ENCODE results near the gene CBX7. TPM values are rescaled to one million over a fixed set of nuclear protein-coding genes. Genes with fewer than 3 reads are reported as not detected.

Gene CBX7
- total RNA-seq, 4 donors from 2014 or later: 4.7 to 56.1 (median 19.5) TPM

GRCh38 chr22:39098026-39098425 lies 54.5 kb downstream of the CBX7 start:
- H3K9me3 ChIP-seq: no peaks in the 10 kb centered on the region
- H3K27ac ChIP-seq: peak overlapping the region in 1 of 4 donors; percentile 71
- WGBS, 2 donors: 72 to 73% methylated on average over 5 to 6 of the region's 6 CpGs
- intact Hi-C loops (cut with DNase I): no loop called here
- no peaks in the 10 kb centered on the region for H3K36me3 ChIP-seq
- DNase-seq: no peak
- no peak overlapping the region for H3K4me3 ChIP-seq
- TF ChIP-seq POLR2A (IDR thresholded peaks at IDR 0.05) (no peak), CTCF (IDR thresholded peaks at IDR 0.05) (no peak)
- peaks cover 11 to 46% (median 22%) of the 10 kb centered on the region in 3 donors for H3K4me1 ChIP-seq
- no peaks in the 10 kb centered on the region for H3K27me3 ChIP-seq

DNA sequence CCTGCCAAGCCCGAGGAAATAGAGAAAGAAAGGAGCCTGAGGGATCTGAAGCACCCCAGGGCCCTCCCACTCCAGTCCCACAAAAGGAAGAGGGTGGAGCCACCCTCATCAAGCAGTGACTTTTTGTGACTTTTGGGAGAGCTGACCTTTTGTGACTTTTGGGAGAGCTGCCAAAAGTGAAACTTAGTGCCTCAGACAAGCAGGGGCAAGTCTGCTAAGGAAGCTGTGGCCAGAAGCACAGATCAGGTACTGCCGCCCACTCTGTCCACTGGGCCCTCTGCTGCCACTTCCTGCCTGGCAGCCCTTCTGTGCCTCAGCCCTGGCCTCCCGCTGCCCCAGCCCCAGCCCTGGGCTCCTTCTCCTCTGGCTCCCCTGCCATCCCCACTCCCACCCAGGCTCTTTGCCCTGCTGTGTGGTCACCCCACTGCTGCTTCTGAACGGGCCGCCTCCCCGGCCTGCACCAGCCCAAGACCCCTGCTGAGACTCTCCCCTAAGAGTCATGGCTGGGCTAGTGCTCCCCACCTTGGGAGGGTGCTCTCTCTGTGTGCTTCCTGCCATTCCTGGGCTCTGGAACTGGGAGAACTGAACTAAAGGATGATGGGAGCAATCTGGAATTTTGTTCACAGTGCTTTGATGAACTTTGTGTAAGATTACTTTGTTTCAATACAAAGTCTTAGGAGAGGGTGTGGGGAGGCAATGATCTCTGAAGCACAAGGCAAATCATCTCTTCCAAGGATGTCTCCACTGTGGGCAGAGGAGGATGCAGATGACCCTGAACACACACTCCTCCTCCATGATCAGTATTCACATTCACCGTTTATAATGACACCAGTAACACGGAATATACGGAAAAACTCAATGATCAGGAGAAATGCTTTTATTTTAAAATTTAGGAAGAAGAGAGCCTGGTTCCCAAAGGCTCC lies 55.1 kb downstream of the CBX7 start, which contains the start of gene APOBEC3H:
Gene APOBEC3H (plus strand): TSS at position 147 of the 923 bp plus-strand sequence. CDS start 3,035 bp downstream, outside the sequence.
- H3K4me1 ChIP-seq: peaks cover 11 to 46% (median 22%) of the 10 kb centered on the region in 3 donors
- intact Hi-C loops (cut with DNase I): no loop called here
- H3K36me3 ChIP-seq: no peaks in the 10 kb centered on the region
- 60 to 68% methylated on average over 4 to 8 of the region's 9 CpGs for WGBS, 2 donors
- no peaks in the 10 kb centered on the region for H3K9me3 ChIP-seq
- TF ChIP-seq CTCF (IDR thresholded peaks at IDR 0.05): no peak
- TF ChIP-seq POLR2A (IDR thresholded peaks at IDR 0.05): no peak
- peak within 1 kb of the TSS in 1 of 4 donors; percentile 7 for H3K4me3 ChIP-seq
- peak within 1 kb of the TSS; percentile 21 to 72 (median 62) for H3K27ac ChIP-seq
- no peaks in the 10 kb centered on the region for H3K27me3 ChIP-seq
- no peak for DNase-seq

- intact Hi-C loops (cut with DNase I): no loop called here
- TF ChIP-seq CTCF (IDR thresholded peaks at IDR 0.05) (no peak), POLR2A (IDR thresholded peaks at IDR 0.05) (no peak)
- Histone ChIP-seq H3K4me3 (no peak overlapping the region), H3K27ac (no peak overlapping the region), H3K27me3 (peaks cover 0 to 5% (median 0%) of the 10 kb centered on the region in 4 donors), H3K4me1 (peaks cover 11 to 46% (median 22%) of the 10 kb centered on the region in 3 donors), H3K36me3 (no peaks in the 10 kb centered on the region), H3K9me3 (no peaks in the 10 kb centered on the region)
- no peak for DNase-seq
- WGBS, 2 donors: 57 to 67% methylated on average over 1 of the region's 3 CpGs
These were observed 56.5 kb downstream of the CBX7 start for GRCh38 chr22:39095971-39096370.

DNA sequence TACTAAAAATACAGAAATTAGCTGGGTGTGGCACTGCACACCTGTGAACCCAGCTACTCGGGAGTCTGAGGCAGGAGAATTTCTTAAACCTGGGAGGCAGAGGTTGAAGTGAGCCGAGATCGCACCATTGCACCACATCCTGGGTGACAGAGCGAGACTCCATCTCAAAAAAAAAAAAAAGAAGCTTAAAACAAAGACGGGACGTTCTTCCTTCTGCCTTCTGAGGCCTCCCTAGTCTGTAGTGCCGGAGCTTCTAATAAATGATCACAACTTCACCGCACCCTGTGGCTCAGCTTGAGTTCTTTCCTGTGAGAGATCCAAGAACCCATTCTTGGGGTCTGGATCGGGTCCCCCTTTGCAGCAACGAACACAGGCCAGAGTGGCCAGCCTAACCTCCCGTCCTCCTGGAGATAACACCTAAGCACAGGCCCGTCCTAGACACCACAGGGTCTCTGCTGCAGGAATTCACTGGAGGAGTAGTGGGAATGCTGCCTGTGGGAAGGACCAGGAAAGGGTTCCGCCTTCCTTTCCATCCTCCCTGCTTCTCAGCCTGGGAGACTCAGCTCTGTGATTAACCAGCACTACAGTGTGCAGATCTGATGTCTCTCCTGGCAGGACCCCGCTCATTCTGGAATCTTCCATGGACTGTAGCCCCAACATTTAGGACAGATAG lies 57.6 kb downstream of the CBX7 start:
- 78 to 86% methylated on average over 11 of the region's 14 CpGs for WGBS, 2 donors
- peak overlapping the region in 1 of 4 donors; percentile 18 for H3K27ac ChIP-seq

More for the DNA sequence above, 57.6 kb downstream of the CBX7 start:
- peaks cover 11 to 44% (median 22%) of the 10 kb centered on the region in 3 donors for H3K4me1 ChIP-seq
- DNase-seq: no peak
- no peaks in the 10 kb centered on the region for H3K9me3 ChIP-seq
- no peak overlapping the region for H3K4me3 ChIP-seq
- intact Hi-C loops (cut with DNase I): no loop called here
- H3K36me3 ChIP-seq: no peaks in the 10 kb centered on the region
- no peak for TF ChIP-seq POLR2A (IDR thresholded peaks at IDR 0.05)
- TF ChIP-seq CTCF (IDR thresholded peaks at IDR 0.05): no peak
- peaks cover 0 to 11% (median 0%) of the 10 kb centered on the region in 4 donors for H3K27me3 ChIP-seq

Measured in esophagus squamous epithelium (tissue), 5 donors.